NCI-H1105 (cell line): ENCODE data around the gene ANKFN1.

ENCODE experiments used
- DNase-seq: peaks from one replicate; lab custom pipeline; 2025; lab: John Stamatoyannopoulos, UW

The ANKFN1 gene

DNA sequence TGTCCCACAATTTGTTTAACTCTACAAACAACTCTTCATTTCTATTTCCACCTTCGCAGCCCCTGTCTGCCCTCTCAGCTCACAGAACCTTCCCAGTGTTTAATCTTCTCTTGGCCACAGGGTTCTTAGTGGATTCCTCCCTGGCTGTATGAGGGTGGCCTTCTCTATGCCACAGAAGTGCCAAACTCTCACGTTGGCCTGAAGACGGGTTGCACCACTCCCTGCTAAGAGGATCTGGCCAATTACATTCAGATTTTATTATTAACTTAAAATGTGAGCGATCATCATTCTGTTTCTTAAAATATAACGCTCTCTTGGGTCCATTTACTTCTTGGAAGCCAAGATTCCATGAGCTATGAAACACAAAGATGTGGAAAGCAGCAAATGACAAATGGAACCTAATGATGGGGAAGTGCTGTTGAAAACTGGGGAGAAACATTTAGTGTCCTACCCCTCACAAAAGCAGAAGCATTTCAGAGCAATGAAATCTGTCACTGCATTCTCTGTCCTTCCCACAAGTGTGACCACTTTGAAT is 348.9 kb downstream of the ANKFN1 start:
- DNase-seq: no peak

GRCh38 chr17:56505154-56505756 is 352.0 kb downstream of the ANKFN1 start:
- no peak for DNase-seq

GRCh38 chr17:56506349-56506748 is 353.1 kb downstream of the ANKFN1 start:
- no peak for DNase-seq

GRCh38 chr17:56510554-56511342 is 357.5 kb downstream of the ANKFN1 start:
- DNase-seq: no peak

DNA sequence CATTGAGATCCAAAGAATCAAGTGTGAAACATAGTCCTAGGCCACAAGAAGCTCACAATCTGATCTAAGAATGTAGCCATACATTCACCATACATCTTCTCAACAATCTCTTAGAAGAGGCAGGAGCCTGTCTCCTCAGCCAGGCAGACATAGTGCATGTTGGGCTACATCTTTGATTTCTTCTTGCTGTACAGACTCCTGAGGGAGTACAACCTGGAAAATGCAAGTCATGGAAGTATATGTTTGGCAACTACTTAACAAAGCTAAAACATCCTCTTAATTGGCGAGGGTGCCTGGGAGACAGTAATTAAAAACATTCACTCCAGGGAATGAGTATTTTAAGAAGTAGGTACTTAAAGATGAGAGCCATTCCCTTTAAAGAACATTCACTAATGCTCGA is 361.0 kb downstream of the ANKFN1 start:
- no peak for DNase-seq

DNA sequence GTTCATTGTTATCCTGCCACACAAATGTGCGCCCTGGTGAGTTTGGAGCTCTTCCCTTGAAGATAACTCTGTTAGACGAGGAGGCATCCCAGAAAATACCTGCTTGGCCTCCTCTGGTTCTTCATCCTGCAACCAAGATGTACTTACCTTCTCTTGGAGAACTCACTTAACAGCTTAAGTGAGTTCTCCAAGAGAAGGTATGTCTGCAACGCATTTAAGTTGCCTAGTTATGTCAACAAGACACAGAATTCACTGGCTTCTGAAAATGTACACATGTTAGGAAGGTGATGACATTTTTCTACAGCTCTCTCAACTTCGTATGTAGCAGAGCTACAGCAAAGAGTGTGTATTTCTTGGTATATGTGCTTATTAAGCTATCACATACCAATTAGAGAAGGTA is 361.6 kb downstream of the ANKFN1 start:
- no peak for DNase-seq

DNA sequence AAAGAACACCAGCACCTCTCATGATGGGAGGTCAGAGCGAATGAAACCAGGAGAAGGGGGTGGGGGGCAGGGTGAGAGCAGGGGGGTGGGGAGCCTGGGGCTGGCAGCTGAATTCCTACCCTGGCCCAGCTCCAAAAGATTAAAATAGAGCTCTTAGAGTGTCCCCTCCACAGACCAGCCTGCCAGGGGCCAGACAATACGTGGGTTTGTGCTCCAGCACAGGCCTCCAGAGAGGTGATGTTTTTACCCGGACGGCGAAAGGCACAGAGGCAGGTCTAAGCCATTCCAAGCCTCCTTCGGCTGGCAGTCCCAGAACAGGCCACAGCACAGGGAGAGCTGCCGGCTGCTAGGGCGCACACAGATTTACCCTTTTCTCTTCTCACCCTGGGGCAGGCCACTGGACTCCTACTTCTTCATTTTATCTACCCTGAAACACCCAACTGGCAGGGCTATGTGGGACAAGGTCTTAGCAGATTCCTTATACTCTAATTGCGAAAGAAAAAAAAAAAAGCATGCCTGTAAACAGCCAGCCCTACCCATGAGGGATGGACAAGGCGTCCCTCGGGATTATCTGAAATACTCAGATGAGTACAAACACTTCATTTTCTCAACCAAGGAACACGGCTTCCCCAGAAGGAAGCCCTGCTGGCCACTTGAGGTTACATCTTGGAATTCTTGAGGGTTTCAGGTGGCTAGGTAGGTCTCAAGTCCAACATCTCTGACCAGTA is 368.3 kb downstream of the ANKFN1 start:
- no peak for DNase-seq

GRCh38 chr17:56523042-56523441 is 369.8 kb downstream of the ANKFN1 start:
- DNase-seq: no peak

- no peak for DNase-seq
Measured at GRCh38 chr17:56528696-56529095, 375.4 kb downstream of the ANKFN1 start.

DNA sequence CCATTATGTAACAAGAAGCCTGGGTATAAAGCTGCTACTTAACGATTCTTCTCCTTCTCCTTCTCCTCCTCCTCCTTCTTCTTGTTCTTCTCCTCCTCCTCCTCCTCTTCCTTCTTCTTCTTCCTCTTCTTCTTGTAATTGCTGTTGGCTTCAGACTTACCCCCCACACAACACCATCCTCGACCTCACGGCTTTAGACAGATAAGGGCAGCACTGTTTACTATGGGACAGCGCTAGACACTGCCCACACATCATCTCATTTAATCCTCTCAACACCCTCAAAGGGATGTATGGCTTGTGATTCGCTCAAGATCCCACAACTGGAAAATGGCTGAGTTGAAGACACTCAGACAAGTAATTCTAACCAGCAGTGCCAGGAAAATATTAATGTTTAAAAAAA is 379.7 kb downstream of the ANKFN1 start:
- no peak for DNase-seq

GRCh38 chr17:56536766-56537165 is 383.5 kb downstream of the ANKFN1 start:
- DNase-seq: no peak

- no peak for DNase-seq
Measured at GRCh38 chr17:56540836-56541235, 387.6 kb downstream of the ANKFN1 start.

DNA sequence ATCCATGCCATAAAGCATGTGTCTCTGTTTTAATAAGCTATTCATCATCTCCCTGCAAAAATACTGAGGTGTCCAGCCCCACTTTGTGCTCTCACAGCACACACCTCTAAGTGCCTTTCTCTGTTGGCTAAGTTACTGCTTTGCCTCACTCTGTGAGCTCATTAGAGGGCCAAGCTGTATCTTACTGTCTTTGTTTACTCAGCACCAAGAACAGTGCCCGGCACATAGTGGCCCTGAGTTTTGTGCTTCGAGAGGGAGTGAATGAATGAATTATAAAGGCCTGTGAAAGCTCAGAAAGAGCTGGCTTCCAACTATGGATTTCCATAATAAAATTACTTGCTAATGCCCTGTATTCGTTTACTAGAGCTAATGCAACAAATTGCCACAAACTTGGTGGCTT is 390.0 kb downstream of the ANKFN1 start:
- DNase-seq: no peak

- no peak for DNase-seq
Measured at GRCh38 chr17:56545106-56545505, 391.8 kb downstream of the ANKFN1 start.

GRCh38 chr17:56545930-56546329 is 392.7 kb downstream of the ANKFN1 start:
- DNase-seq: no peak

DNA sequence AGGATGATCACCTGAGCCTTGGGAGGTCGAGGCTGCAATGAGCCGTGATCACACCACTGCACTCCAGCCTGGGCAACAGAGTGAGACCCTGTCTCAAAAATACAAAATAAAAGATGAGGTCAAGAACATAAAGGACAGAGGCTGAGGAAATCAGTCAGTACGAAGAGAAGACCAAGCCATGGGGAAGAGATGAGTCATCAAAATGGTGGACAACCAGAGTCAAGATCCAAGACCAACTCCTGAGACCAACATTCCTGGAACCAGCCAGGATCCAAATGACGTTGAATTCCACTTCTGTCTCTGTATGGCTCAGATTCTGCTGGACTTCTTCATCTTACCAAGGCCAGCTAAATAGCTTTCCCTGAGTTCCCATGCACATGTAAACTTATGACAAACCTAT is 395.4 kb downstream of the ANKFN1 start:
- no peak for DNase-seq

GRCh38 chr17:56549501-56549900 is 396.2 kb downstream of the ANKFN1 start:
- no peak for DNase-seq

GRCh38 chr17:56557682-56558081 is 404.4 kb downstream of the ANKFN1 start:
- DNase-seq: no peak

- no peak for DNase-seq
Measured at GRCh38 chr17:56558088-56558487, 404.8 kb downstream of the ANKFN1 start.
